Fibroblast of the aortic adventitia (primary cell): ENCODE data around the gene TFF2. TPM values are rescaled to one million over a fixed set of nuclear protein-coding genes. Genes with fewer than 3 reads are reported as not detected.

Source experiments
- DNase-seq: peaks from one replicate; pipeline ENCODE4 v3.0.0-alpha.2; 2010; ENCODE audit warnings: low read depth
- H3K4me3 ChIP-seq: 2 replicates; pipeline ENCODE4 v1.5.1; 2011; ENCODE audit warnings: low read depth, mild to moderate bottlenecking, control low read depth, low read length, moderate library complexity
- total RNA-seq: library from RNA; depleted of rRNA; stranded (reverse); fragments of >200 nt; gene quantifications from 2 replicates; pipeline ENCODE4 v1.2.3, GENCODE V29; 2012; ENCODE audit warnings: low replicate concordance
- TF ChIP-seq, protein P1 (sequence below): IDR thresholded peaks from 2 replicates; pipeline ENCODE4 v1.5.1; 2011; ENCODE audit warnings: mild to moderate bottlenecking, low read length, control low read depth, inconsistent platforms; ENCODE audit not compliant: insufficient read depth

TFF2 gene
- total RNA-seq, 1 donor = not detected

- no peak overlapping the region for H3K4me3 ChIP-seq
- TF ChIP-seq, protein P1, sequence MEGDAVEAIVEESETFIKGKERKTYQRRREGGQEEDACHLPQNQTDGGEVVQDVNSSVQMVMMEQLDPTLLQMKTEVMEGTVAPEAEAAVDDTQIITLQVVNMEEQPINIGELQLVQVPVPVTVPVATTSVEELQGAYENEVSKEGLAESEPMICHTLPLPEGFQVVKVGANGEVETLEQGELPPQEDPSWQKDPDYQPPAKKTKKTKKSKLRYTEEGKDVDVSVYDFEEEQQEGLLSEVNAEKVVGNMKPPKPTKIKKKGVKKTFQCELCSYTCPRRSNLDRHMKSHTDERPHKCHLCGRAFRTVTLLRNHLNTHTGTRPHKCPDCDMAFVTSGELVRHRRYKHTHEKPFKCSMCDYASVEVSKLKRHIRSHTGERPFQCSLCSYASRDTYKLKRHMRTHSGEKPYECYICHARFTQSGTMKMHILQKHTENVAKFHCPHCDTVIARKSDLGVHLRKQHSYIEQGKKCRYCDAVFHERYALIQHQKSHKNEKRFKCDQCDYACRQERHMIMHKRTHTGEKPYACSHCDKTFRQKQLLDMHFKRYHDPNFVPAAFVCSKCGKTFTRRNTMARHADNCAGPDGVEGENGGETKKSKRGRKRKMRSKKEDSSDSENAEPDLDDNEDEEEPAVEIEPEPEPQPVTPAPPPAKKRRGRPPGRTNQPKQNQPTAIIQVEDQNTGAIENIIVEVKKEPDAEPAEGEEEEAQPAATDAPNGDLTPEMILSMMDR = no peak
- DNase-seq = no peak
These were observed 2.8 kb upstream of the TFF2 start for GRCh38 chr21:42353623-42354022.

GRCh38 chr21:42352441-42353095 lies 1.8 kb upstream of the TFF2 start:
- TF ChIP-seq, protein P1 = no peak
- no peak for DNase-seq

DNA sequence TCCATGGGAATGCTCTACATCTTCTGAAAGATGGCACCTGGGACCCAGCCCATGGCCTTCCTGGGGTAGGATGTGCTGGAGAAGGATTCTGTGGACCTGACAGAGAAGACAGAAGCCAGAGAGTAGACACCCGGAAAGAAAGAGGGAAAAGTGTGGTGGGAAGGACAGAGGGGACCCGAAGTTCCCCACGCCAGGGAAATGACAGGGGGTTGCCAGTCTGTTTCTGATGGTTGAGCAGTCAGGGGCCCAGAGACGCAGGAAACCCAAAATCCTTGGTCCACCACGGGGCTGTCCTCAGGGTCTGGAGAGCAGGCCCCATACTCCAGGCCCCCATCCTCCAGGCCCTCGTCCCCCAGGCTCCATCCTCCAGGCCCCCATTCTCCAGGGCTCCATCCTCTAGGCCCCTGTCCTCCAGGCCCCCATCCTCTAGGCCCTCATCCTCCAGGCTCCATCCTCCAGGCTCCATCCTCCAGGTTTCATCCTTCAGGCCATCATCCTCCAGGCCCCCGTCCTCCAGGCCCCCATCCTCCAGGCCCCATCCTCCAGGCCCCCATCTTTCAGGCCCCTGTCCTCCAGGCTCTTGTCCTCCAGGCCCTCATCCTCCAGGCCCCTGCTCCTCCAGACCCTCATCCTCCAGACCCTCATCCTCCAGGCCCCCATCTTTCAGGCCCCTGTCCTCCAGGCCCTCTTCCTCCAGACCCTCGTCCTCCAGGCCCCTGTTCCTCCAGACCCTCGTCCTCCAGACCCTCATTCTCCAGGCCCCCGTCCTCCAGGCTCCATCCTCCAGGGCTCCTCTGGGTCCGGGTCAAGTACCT lies 1.0 kb upstream of the TFF2 start:
- no peak for DNase-seq
- TF ChIP-seq, protein P1 = no peak
- H3K4me3 ChIP-seq = no peak overlapping the region

More at GRCh38 chr21:42352441-42353095, 1.8 kb upstream of the TFF2 start:
- no peak overlapping the region for H3K4me3 ChIP-seq

DNA sequence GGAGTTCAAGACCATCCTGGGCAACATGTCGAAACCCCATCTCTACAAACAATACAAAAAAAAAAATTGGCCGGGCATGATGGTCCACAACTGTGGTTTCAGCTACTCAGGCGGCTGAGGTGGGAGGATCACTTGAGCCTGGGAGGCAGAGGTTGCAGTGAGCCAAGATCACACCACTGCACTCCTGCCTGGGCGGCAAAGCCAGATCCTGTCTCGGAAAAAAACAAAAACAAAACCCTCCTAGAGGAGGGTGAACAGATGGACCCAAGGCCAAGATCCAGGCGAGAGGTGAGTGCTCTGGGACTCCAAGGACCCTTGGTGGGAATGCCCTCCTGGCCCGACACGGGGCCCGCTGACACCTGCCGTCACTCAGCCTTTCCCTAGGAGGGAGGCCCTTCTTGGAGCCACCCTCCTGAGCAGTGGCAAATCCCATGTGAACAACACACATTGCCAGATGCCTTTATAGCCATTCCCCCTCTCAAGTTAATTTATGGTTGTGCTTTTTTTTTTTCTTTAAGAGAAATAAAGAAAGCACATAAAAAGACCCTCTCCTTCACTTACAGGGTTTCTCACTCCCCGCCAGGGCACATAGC lies 380 bp downstream of the TFF2 start:
- TF ChIP-seq, protein P1 = no peak
- no peak for DNase-seq

DNA sequence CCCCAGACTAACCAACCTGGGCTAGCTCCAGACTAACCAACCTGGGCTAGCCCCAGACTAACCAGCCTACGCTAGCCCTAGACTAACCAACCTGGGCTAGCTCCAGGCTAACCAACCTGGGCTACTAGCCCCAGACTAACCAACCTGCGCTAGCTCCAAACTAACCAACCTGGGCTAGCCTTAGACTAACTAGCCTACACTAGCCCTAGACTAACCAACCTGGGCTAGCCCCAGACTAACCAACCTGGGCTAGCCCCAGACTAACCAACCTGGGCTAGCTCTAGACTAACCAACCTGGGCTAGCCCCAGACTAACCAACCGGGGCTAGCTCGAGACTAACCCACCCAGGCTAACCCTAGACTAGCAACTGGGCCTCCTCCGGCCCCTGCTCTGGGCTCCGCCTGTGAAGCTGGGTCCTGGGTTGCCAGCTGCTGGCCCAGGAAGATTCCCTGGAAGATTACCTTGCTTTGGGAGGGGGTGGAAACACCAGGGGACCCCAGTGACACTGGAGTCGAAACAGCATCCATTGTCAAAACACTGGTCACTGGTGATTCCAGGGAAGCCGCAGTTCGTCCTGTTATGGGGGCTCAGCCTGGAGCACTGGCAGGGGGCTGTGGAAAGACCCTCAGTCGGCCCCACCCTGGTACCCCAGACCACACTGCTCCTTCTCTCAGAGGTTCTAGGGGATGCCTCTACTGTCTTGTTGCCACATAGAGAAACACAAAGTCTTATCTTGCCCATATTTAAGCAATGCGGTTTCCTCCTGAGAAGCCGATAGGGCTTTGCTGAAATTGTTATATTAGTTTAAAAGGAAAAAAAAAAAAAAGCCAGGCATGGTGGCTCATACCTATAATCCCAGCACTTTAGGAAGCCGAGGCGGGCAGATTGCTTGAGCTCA lies 1.1 kb downstream of the TFF2 start:
- DNase-seq = no peak
- TF ChIP-seq, protein P1 = no peak
- H3K4me3 ChIP-seq = no peak overlapping the region

More for the DNA sequence above, 380 bp downstream of the TFF2 start:
- no peak overlapping the region for H3K4me3 ChIP-seq

DNA sequence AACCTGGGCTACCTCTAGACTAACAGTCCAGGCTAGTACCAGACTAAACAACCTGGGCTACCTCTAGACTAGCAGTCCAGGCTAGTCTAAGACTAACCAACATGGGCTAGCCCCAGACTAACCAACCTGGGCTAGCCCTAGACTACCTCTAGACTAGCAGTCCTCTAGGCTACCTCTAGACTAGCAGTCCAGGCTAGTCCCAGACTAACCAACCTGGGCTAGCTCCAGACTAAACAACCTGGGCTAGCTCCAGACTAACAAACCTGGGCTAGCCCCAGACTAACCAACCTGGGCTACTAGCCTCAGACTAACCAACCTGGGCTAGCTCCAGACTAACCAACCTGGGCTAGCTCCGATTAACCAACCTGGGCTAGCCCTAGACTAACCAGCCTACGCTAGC lies 2.0 kb downstream of the TFF2 start:
- TF ChIP-seq, protein P1 = no peak
- no peak overlapping the region for H3K4me3 ChIP-seq
- DNase-seq = no peak
